ENCODE measurements around the gene PER3. TPM values are rescaled to one million over a fixed set of nuclear protein-coding genes. Genes with fewer than 3 reads are reported as not detected.

Gene PER3
- total and polyA plus RNA-seq, 9 of the 15 experiments (the other 6 are each of a cell fraction or from before 2014, with no cell fraction given): 11.9 to 22.5 (median 14.6) TPM

- CTCF ChIA-PET (ENCODE audit: low intra/inter-chr PET ratio): interaction anchor here (0.6 kb wide), 1 partner anchor 9 kb away, joined by 4 read pairs; no protein-coding TSS in a partner anchor
- intact Hi-C loops (cut with micrococcal nuclease): no loop called here
- POLR2A ChIA-PET: no interaction called here
Observed at GRCh38 chr1:7884757-7885156, 100.7 kb downstream of the PER3 start.

More at GRCh38 chr1:7884757-7885156, 100.7 kb downstream of the PER3 start:
- DNase-seq (ENCODE audit: extremely low read depth in 1 of 4, low spot score in 3 of 4): no peak
- Histone ChIP-seq H2AFZ (ENCODE audit: low read depth, low read length) (no peak overlapping the region), H3K36me3 (ENCODE audit: control insufficient read depth, insufficient read depth, low read length) (no peaks in the 10 kb centered on the region), H3K27ac (ENCODE audit: extremely low read depth, low read depth, low read length) (no peak overlapping the region), H3K9me1 (ENCODE audit: control insufficient read depth, insufficient read depth, low read length) (no peaks in the 10 kb centered on the region), H3K79me2 (ENCODE audit: control insufficient read depth, insufficient read depth, low read length) (no peaks in the 10 kb centered on the region), H4K20me1 (replicated peaks; ENCODE audit: control insufficient read depth, insufficient read depth, low read length) (no peaks in the 10 kb centered on the region), H3K4me2 (ENCODE audit: insufficient read depth, low read length) (no peak overlapping the region), H3K4me3 (no peak overlapping the region), H3K27me3 (ENCODE audit: control insufficient read depth in 2 of 2, insufficient read depth in 2 of 2, low read length in 2 of 2) (peaks cover 0 to 14% of the 10 kb centered on the region in 2 experiments; a peak in 4 of 5 replicates), H3K4me1 (replicated peaks in 1 of 2; ENCODE audit: control insufficient read depth in 2 of 2, insufficient read depth in 2 of 2, low read length in 2 of 2) (peaks cover 0 to 8% of the 10 kb centered on the region in 2 experiments; a peak in 3 of 5 replicates), H3K9me3 (replicated peaks; ENCODE audit: control insufficient read depth, insufficient read depth, low read depth, low read length) (no peaks in the 10 kb centered on the region), H3K9ac (ENCODE audit: insufficient read depth in 1 of 2, low read depth in 2 of 2, low read length in 2 of 2) (no peak overlapping the region)
- peak in 1 of 2 experiments; percentile 26; a peak in 1 of 4 replicates for TF ChIP-seq KDM1A (IDR thresholded peaks at IDR 0.05)
- no peak for TF ChIP-seq MYNN (IDR thresholded peaks at IDR 0.05)
- TF ChIP-seq MYNN (CRISPR knock-in tag; IDR thresholded peaks at IDR 0.05): no peak
- peak; percentile 63; the same call in 1 of the 2 replicates for TF ChIP-seq EHMT2 (IDR thresholded peaks at IDR 0.05)
- TF ChIP-seq ZNF764 (CRISPR knock-in tag; IDR thresholded peaks at IDR 0.05; ENCODE audit: low read depth): no peak
- no peak for TF ChIP-seq PHF8 (IDR thresholded peaks at IDR 0.05; ENCODE audit: borderline replicate concordance, low read length)
- TF ChIP-seq ZNF23 (CRISPR knock-in tag; IDR thresholded peaks at IDR 0.05): no peak
- no peak for TF ChIP-seq GTF2B (IDR thresholded peaks at IDR 0.05; ENCODE audit: extremely low read depth, insufficient read length)
- no peak for TF ChIP-seq ZFP30 (CRISPR knock-in tag; IDR thresholded peaks at IDR 0.05; ENCODE audit: borderline replicate concordance)
- no peak for TF ChIP-seq MAFK (IDR thresholded peaks at IDR 0.05; ENCODE audit: low read length)
- peak; percentile 55 for TF ChIP-seq EGR1 (conservative IDR thresholded peaks at IDR 0.05)
- no peak for TF ChIP-seq EP400 (IDR thresholded peaks at IDR 0.05)
- TF ChIP-seq WHSC1 (IDR thresholded peaks at IDR 0.05; ENCODE audit: low read length): no peak
- TF ChIP-seq SAP30 (IDR thresholded peaks at IDR 0.05; ENCODE audit: borderline replicate concordance, insufficient read depth, low read depth, low read length, poor library complexity, severe bottlenecking): no peak
- 0 out of 4 replicates have a peak, but pooled peaks of 1 of the 2 experiments have one; percentile 16 for TF ChIP-seq HDAC1 (IDR thresholded peaks at IDR 0.05)
- FAIRE-seq: no peak
- no TSS peak for BruUV-seq (replicated peaks)
- ATAC-seq: no peak
- in situ Hi-C loops (cut with MboI): no loop called here
- WGBS (ENCODE audit: insufficient coverage, low coverage, missing lambda C conversion rate): 0% methylated on average over 1 of the region's 1 CpG

Measured in K562 (cell line).